Activated naive CD4-positive, alpha-beta T cell treated with Interleukin-2 at 50 U/mL for 16 hours (primary cell): ENCODE data around the gene GNG12.

Experiments used
- DNase-seq: peaks from one replicate; pipeline ENCODE4 v3.0.0-alpha.2; 2020

GNG12 gene

DNA sequence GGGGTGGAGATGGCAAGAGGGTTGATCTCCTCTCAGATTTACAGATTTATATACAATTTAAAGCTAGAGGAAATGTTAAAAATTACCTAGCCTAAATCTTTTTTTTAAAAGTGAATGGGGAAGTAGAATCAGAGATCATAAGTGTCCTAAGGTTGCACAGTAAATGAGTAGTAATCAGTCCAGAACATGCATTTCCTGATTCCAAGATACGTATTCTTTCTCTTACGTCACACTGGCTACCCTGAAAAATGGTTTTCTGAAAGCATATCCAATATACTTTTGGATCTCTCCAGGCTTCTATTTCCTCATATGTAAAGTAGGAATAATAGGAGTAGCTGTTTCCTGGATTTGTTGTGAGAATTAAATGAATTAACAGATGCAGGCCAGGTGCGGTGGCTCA lies 136.6 kb downstream of the GNG12 start:
- DNase-seq = no peak

DNA sequence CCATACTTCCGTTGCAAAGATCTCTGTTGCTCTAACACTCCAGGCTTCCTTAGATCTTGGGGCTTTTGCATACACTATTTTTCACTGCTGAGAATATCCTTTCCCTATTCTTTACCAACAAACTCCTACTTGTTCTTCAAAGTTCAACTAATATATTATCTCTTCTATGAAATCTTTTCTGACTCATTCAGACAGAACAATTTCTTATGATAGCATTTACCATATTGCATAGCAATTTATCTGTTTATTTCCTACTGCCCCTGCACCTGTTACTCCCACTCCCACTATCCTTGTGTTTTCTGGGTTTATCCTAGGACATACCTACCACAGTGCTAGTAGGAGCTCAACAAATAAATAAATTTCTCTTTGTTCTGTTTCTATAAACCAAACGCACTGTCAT lies 137.3 kb downstream of the GNG12 start:
- DNase-seq = no peak

- DNase-seq = no peak
These were observed 141.6 kb downstream of the GNG12 start for GRCh38 chr1:67691712-67692111.

DNA sequence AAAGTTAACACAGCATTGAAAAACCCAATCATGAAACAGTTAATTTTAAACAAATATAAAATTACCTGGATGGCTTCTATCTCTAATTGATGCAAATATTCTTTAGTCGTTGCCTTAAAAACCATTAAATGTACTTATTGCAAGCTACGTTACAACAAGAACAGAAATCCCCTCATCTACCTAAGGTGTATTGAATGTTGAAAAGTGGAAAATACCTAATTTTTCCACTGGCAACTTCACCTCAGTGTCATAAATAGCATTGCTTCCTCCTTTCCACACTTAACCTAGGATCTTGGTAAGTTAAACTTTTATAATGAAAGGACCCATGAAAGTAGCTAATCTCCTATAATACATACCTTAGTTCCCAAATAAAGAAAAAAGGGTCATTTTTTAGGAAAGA lies 142.9 kb downstream of the GNG12 start:
- no peak for DNase-seq

DNA sequence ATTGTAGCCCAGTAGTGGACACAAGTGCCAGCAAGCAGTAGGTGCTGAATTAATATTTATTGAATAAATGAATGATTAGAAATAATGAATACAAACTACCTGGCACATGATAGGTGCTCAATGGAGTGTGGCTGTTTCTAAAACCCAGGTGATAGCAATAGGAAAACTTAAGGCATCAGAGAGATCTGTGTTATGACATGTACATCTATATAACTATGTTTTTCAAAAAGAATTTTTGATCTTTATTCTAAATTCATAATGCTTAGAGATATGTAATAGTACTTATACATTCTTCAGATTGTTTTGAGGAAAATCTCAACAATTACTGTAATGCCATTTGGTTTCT lies 143.3 kb downstream of the GNG12 start:
- no peak for DNase-seq

GRCh38 chr1:67689267-67690017 lies 143.8 kb downstream of the GNG12 start:
- DNase-seq = no peak

DNA sequence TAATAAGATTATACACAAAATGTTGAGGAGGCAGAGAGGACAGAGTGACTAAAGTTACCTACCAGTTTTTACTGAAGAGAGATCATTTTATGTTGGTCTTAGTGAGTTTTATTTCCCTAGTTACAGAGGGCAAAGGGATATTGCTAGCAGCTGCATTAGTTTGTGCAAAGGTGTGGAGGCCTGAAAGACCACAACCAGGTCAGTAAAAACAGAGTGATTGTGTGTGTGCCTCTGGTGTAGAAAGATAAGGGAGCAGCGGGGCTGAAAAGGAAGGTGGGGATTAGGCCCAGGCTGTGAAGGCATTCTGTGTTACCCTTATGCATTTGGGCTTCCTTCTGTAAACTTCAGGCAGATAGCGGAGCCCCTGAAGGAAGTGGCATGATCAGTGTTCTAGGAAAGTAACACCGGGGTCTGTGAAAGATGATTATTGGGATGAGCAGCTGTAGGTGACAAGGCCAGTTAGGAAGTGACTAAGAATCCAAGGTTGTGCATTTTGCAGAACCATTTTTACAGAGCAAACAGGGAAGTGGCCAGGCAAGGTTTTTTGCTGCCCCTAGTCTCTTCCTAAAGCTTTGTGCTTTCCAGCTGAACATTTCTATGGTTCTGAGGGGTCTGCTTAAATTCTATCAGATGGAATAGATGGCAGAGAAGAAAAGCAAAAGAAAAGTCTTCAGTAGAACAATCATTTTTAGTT lies 144.6 kb downstream of the GNG12 start:
- DNase-seq = no peak

- no peak for DNase-seq
These were observed 145.6 kb downstream of the GNG12 start for GRCh38 chr1:67687649-67688048.

DNA sequence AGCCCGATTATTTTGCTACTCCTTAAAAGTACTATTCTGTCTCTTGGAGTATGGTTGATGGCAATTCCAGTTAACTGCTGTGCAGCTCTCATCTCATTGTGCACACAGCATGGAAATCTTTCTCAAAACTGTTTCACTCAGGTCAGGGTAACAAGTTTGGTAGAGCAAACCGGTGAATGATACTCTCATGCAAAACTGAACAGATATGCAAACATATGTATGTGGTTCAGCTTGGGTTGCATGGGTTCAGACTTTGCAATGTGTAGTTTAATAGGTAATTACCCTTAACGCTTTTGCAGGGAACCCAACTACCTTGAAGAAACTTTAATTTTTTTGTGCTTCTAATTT lies 146.1 kb downstream of the GNG12 start:
- DNase-seq = no peak

GRCh38 chr1:67686267-67687197 lies 146.7 kb downstream of the GNG12 start:
- DNase-seq = peak; percentile 55

GRCh38 chr1:67685558-67686266 lies 147.6 kb downstream of the GNG12 start:
- DNase-seq = peak; percentile 63

GRCh38 chr1:67685067-67685557 lies 148.2 kb downstream of the GNG12 start, which contains the start of gene GADD45A:
GADD45A (plus strand) TSS chr1:67685201; CDS start chr1:67685495, 294 bp downstream.
- DNase-seq = peak; percentile 95

- DNase-seq = no peak
These were observed 148.7 kb downstream of the GNG12 start for GRCh38 chr1:67684526-67685066.

- peak; percentile 66 for DNase-seq
These were observed 149.3 kb downstream of the GNG12 start for GRCh38 chr1:67683766-67684525.

DNA sequence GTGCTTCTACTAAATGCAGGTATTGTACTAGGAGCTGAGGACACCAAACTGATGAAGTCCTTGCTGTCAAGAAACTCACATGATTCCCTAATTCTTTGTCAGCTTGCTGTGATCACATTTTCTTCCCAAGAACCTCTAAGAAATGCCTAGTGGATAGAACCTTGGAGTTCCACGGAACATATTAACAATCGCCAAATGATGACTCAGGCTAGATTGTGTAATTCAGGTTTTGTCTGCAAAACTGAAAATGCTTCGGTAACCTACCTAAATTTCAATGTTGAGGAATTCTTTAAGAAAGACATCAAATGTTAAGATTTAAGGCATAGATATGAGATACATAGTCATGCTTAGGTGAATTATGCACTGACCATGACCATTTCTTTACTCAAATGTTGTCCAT lies 150.0 kb downstream of the GNG12 start:
- DNase-seq = no peak

GRCh38 chr1:67682659-67683197 lies 150.5 kb downstream of the GNG12 start:
- DNase-seq = no peak

DNA sequence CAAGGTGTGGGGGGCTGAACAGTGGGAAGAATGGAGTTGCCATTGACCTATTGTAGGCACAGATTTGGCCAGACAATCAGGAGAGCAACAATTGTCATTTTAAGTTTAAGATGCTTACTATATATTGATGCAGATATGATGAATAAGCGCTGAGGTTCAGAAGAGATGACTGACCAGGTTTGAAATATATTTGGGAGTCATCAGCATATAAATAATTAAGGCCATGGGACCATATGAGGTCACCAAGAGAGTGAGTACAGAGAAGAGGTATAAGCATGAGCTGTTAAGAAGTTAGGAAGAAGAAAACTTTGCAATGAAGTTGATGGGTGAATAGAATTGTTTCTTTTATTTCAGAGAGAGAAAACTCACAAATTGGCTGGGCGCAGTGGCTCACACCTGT lies 152.8 kb downstream of the GNG12 start:
- no peak for DNase-seq

GRCh38 chr1:67679691-67680090 lies 153.6 kb downstream of the GNG12 start:
- no peak for DNase-seq

DNA sequence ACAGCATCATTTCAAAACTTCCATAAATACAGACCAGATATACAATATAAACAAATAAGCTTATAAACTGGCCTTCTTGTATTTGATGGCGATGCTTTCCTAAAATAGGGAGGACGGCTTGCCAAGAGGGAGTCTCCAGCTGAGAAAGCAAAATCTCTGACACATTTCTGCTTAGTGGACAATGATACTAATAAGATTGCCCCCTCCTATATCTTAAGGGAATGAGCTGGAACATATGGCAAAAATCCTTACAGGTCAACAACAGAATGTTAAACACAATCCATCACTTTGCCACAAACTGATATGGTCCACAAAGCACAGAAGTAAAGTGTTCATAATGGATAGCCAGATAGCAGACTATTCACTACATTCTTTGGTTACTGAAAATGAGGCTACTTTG lies 155.3 kb downstream of the GNG12 start:
- no peak for DNase-seq

DNA sequence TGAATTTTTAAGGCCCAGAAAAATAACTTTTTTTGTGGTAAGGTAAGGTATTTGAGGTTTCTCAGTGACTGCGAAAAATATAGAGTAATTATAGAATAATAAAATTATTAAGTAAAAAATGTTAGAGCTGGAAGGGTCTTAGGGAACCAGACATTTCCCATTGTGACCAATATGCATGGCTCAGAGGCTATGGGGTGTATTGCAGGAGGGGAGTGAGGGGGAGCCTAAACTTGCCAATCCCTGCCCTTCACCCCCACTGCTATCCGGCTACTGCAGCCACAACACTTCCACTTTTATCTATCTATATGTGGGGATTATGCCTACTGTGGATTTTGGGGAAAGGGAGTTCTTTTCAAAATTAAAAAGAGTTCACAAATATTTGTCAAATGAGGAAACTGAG lies 155.9 kb downstream of the GNG12 start:
- DNase-seq = no peak

GRCh38 chr1:67676946-67677345 lies 156.3 kb downstream of the GNG12 start:
- no peak for DNase-seq
